ENCODE results near the gene SAFB2. TPM values are rescaled to one million over a fixed set of nuclear protein-coding genes. Genes with fewer than 3 reads are reported as not detected.

The SAFB2 gene
- total and polyA plus RNA-seq, 2 donors (not counting 1 experiment from before 2014, with no cell fraction given) = 76.5 to 242 TPM

GRCh38 chr19:5641171-5641570 is 18.6 kb upstream of the SAFB2 start:
- Histone ChIP-seq H4K20me1 (ENCODE audit: control insufficient read depth, insufficient read depth, low read length, poor library complexity, severe bottlenecking) (peaks cover 96% of the 10 kb centered on the region), H3K79me2 (ENCODE audit: control insufficient read depth, insufficient read depth, low read length) (peaks cover 100% of the 10 kb centered on the region)
- CTCF ChIA-PET = no interaction called here

GRCh38 chr19:5637971-5638370 is 15.4 kb upstream of the SAFB2 start:
- no peak overlapping the region for H3K4me2 ChIP-seq (replicated peaks; ENCODE audit: low read depth, low read length, poor library complexity, severe bottlenecking)
- H2AFZ ChIP-seq (ENCODE audit: insufficient read depth, low read depth, low read length, poor library complexity, severe bottlenecking) = no peak overlapping the region
- no peak overlapping the region for H3K27ac Mint-ChIP-seq
- ATAC-seq (ENCODE audit: low read depth) (no peak), DNase-seq (no peak)
- no peaks in the 10 kb centered on the region for H3K27me3 ChIP-seq (replicated peaks in 1 of 4; ENCODE audit: control extremely low read depth in 1 of 4, control insufficient read depth in 3 of 4, insufficient read depth in 4 of 4, low read length in 3 of 4)
- TF ChIP-seq CTCF (IDR thresholded peaks at IDR 0.05) (no peak), EZH2 (IDR thresholded peaks at IDR 0.05; ENCODE audit: borderline replicate concordance, insufficient read depth, low read depth, low read length, poor library complexity, severe bottlenecking) (no peak)
- no peaks in the 10 kb centered on the region for H3K27me3 Mint-ChIP-seq
- no CpG with 5 or more reads among the region's 1 CpG for WGBS (ENCODE audit: insufficient coverage)
- ChIA-PET POLR2A (no interaction called here), CTCF (no interaction called here)
- H3K9me3 ChIP-seq (ENCODE audit: control extremely low read depth in 1 of 3, control insufficient read depth in 2 of 3, insufficient read depth in 1 of 3, low read length in 2 of 3) = no peaks in the 10 kb centered on the region
- peaks cover 2 to 27% of the 10 kb centered on the region in 2 experiments for H3K36me3 ChIP-seq (replicated peaks in 1 of 2; ENCODE audit: control extremely low read depth in 1 of 2, control insufficient read depth in 1 of 2, extremely low read depth in 1 of 2, insufficient read depth in 2 of 2, low read length in 1 of 2)
- H4K20me1 ChIP-seq (ENCODE audit: control insufficient read depth, insufficient read depth, low read length, poor library complexity, severe bottlenecking) = peaks cover 95% of the 10 kb centered on the region
- no peak overlapping the region for H3K9ac ChIP-seq (ENCODE audit: low read length)
- H3K79me2 ChIP-seq (ENCODE audit: control insufficient read depth, insufficient read depth, low read length) = peaks cover 100% of the 10 kb centered on the region
- H3K4me3 Mint-ChIP-seq = no peak overlapping the region
- H3K9me3 Mint-ChIP-seq (ENCODE audit: insufficient read depth) = no peaks in the 10 kb centered on the region
- no peak overlapping the region for H3K27ac ChIP-seq (ENCODE audit: low read length in 2 of 2)
- H3K4me3 ChIP-seq (ENCODE audit: control extremely low read depth in 1 of 5, extremely low read depth in 1 of 5, insufficient read depth in 1 of 5, low read depth in 2 of 5, low read length in 4 of 5) = no peak overlapping the region
- H3K4me1 Mint-ChIP-seq = peaks cover 30% of the 10 kb centered on the region
- intact Hi-C loops (cut with micrococcal nuclease) = no loop called here
- no peaks in the 10 kb centered on the region for H3K4me1 ChIP-seq (ENCODE audit: control insufficient read depth in 2 of 2, insufficient read depth in 2 of 2, low read length in 2 of 2)

More at GRCh38 chr19:5641171-5641570, 18.6 kb upstream of the SAFB2 start:
- DNase-seq (no peak), ATAC-seq (ENCODE audit: low read depth) (no peak)
- H3K27ac Mint-ChIP-seq = no peak overlapping the region
- TF ChIP-seq EZH2 (IDR thresholded peaks at IDR 0.05; ENCODE audit: borderline replicate concordance, insufficient read depth, low read depth, low read length, poor library complexity, severe bottlenecking) (no peak), CTCF (IDR thresholded peaks at IDR 0.05) (no peak)
- peaks cover 18% of the 10 kb centered on the region for H3K4me1 Mint-ChIP-seq
- no peak overlapping the region for H3K4me3 Mint-ChIP-seq
- Histone ChIP-seq H3K9ac (ENCODE audit: low read length) (no peak overlapping the region), H3K27ac (ENCODE audit: low read length in 2 of 2) (no peak overlapping the region), H3K4me2 (replicated peaks; ENCODE audit: low read depth, low read length, poor library complexity, severe bottlenecking) (no peak overlapping the region), H3K27me3 (replicated peaks in 1 of 4; ENCODE audit: control extremely low read depth in 1 of 4, control insufficient read depth in 3 of 4, insufficient read depth in 4 of 4, low read length in 3 of 4) (no peaks in the 10 kb centered on the region), H2AFZ (ENCODE audit: insufficient read depth, low read depth, low read length, poor library complexity, severe bottlenecking) (no peak overlapping the region), H3K4me3 (ENCODE audit: control extremely low read depth in 1 of 5, extremely low read depth in 1 of 5, insufficient read depth in 1 of 5, low read depth in 2 of 5, low read length in 4 of 5) (no peak overlapping the region), H3K4me1 (ENCODE audit: control insufficient read depth in 2 of 2, insufficient read depth in 2 of 2, low read length in 2 of 2) (no peaks in the 10 kb centered on the region), H3K36me3 (replicated peaks in 1 of 2; ENCODE audit: control extremely low read depth in 1 of 2, control insufficient read depth in 1 of 2, extremely low read depth in 1 of 2, insufficient read depth in 2 of 2, low read length in 1 of 2) (peaks cover 2 to 47% of the 10 kb centered on the region in 2 experiments), H3K9me3 (ENCODE audit: control extremely low read depth in 1 of 3, control insufficient read depth in 2 of 3, insufficient read depth in 1 of 3, low read length in 2 of 3) (no peaks in the 10 kb centered on the region)
- H3K9me3 Mint-ChIP-seq (ENCODE audit: insufficient read depth) = no peaks in the 10 kb centered on the region
- POLR2A ChIA-PET = no interaction called here
- intact Hi-C loops (cut with micrococcal nuclease) = no loop called here
- 100% methylated on average over 2 of the region's 4 CpGs for WGBS (ENCODE audit: insufficient coverage)
- no peaks in the 10 kb centered on the region for H3K27me3 Mint-ChIP-seq

All from B cell (primary cell).